ENCODE data around the gene SRD5A3. TPM values are rescaled to one million over a fixed set of nuclear protein-coding genes. Genes with fewer than 3 reads are reported as not detected.

Gene SRD5A3
- total RNA-seq (ENCODE audit: low replicate concordance): 6.5 and 10.1 TPM in 2 replicates

GRCh38 chr4:55345980-55346850 is at the start of gene SRD5A3:
SRD5A3 (plus strand) TSS chr4:55346242; CDS start chr4:55346337, 95 bp downstream.

GRCh38 chr4:55395529-55396307 is 49.7 kb downstream of the SRD5A3 start, which contains the start of gene TMEM165:
TMEM165 (plus strand) TSS chr4:55395957; CDS start chr4:55396190, 233 bp downstream.

Other genes starting within 250 kb of the SRD5A3 start
- 1.9 and 16.5 TPM in 2 replicates for gene KDR, start 220.6 kb upstream of the SRD5A3 start, total RNA-seq (ENCODE audit: low replicate concordance)
- 73.5 and 121 TPM in 2 replicates for gene TMEM165, start 49.7 kb downstream of the SRD5A3 start, total RNA-seq (ENCODE audit: low replicate concordance)
- gene CLOCK, start 200.7 kb downstream of the SRD5A3 start, total RNA-seq (ENCODE audit: low replicate concordance): 11.2 and 13.5 TPM in 2 replicates
- not detected in 2 replicates for gene PDCL2, start 246.0 kb downstream of the SRD5A3 start, total RNA-seq (ENCODE audit: low replicate concordance)

Measured in smooth muscle cell of the coronary artery (primary cell).